Progenitor cell of endocrine pancreas (in vitro differentiated cells): ENCODE measurements around the gene APP. TPM values are rescaled to one million over a fixed set of nuclear protein-coding genes. Genes with fewer than 3 reads are reported as not detected.

Source experiments
- DNase-seq: peaks from one replicate; pipeline ENCODE4 v3.0.0; 2021; ENCODE audit warnings: low spot score; ENCODE audit not compliant: unreplicated experiment
- H3K27ac Mint-ChIP-seq: 2 replicates; pipeline ENCODE4 v1.8.0; 2021; ENCODE audit warnings: mild to moderate bottlenecking, moderate library complexity, mixed read lengths
- H3K27me3 Mint-ChIP-seq: 2 replicates; pipeline ENCODE4 v1.8.0; 2021; ENCODE audit warnings: mixed read lengths
- H3K36me3 Mint-ChIP-seq: 2 replicates; pipeline ENCODE4 v1.8.0; 2022; ENCODE audit warnings: mixed read lengths; ENCODE audit not compliant: insufficient read depth
- H3K4me1 Mint-ChIP-seq: 2 replicates; pipeline ENCODE4 v1.8.0; 2021; ENCODE audit warnings: low read depth, mixed read lengths
- H3K4me3 Mint-ChIP-seq: 2 replicates; pipeline ENCODE4 v1.8.0; 2021; ENCODE audit warnings: low read depth, mild to moderate bottlenecking, moderate library complexity, mixed read lengths
- H3K9me3 Mint-ChIP-seq: 2 replicates; pipeline ENCODE4 v1.8.0; 2021; ENCODE audit warnings: low read depth, mixed read lengths
- CTCF ChIP-seq: fragments of 200-600 bp; sonication (generic); IDR thresholded peaks from one replicate; pipeline ENCODE4 v1.5.0; 2021; ENCODE audit warnings: antibody characterized with exemption, mild to moderate bottlenecking; ENCODE audit not compliant: unreplicated experiment
- total RNA-seq: library from RNA; stranded (reverse); gene quantifications from 2 replicates; pipeline ENCODE4 v1.2.1, GENCODE V29; 2021

APP gene
- total RNA-seq, 1 donor from 2014 or later = 631 TPM

- H3K27me3 Mint-ChIP-seq = no peaks in the 10 kb centered on the region
- DNase-seq = no peak
- H3K27ac Mint-ChIP-seq = peak overlapping the region; percentile 69
- no peaks in the 10 kb centered on the region for H3K9me3 Mint-ChIP-seq
- H3K4me3 Mint-ChIP-seq = no peak overlapping the region
- no peak for TF ChIP-seq CTCF
- peaks cover 62% of the 10 kb centered on the region for H3K36me3 Mint-ChIP-seq
- peaks cover 1% of the 10 kb centered on the region for H3K4me1 Mint-ChIP-seq
These were observed 200.2 kb downstream of the APP start for GRCh38 chr21:25970254-25970930.

- no peak for TF ChIP-seq CTCF
- Mint-ChIP-seq H3K27me3 (no peaks in the 10 kb centered on the region), H3K36me3 (peaks cover 58% of the 10 kb centered on the region), H3K4me1 (peaks cover 1% of the 10 kb centered on the region), H3K9me3 (no peaks in the 10 kb centered on the region), H3K27ac (peak overlapping the region; percentile 31), H3K4me3 (no peak overlapping the region)
- DNase-seq = no peak
These were observed 202.6 kb downstream of the APP start for GRCh38 chr21:25967901-25968438.

GRCh38 chr21:25967181-25967900, 203.2 kb downstream of the APP start:
- H3K27ac Mint-ChIP-seq = peak overlapping the region; percentile 31
- no peaks in the 10 kb centered on the region for H3K9me3 Mint-ChIP-seq
- no peak for DNase-seq
- H3K27me3 Mint-ChIP-seq = no peaks in the 10 kb centered on the region
- peaks cover 54% of the 10 kb centered on the region for H3K36me3 Mint-ChIP-seq
- H3K4me3 Mint-ChIP-seq = no peak overlapping the region
- H3K4me1 Mint-ChIP-seq = peaks cover 1% of the 10 kb centered on the region
- no peak for TF ChIP-seq CTCF

- Mint-ChIP-seq H3K4me3 (no peak overlapping the region), H3K36me3 (peaks cover 43% of the 10 kb centered on the region), H3K9me3 (no peaks in the 10 kb centered on the region), H3K27me3 (no peaks in the 10 kb centered on the region), H3K27ac (no peak overlapping the region), H3K4me1 (peaks cover 6% of the 10 kb centered on the region)
- no peak for DNase-seq
- TF ChIP-seq CTCF = no peak
These were observed 204.4 kb downstream of the APP start for GRCh38 chr21:25965951-25966707.

- Mint-ChIP-seq H3K4me1 (peaks cover 18% of the 10 kb centered on the region), H3K36me3 (peaks cover 35% of the 10 kb centered on the region), H3K9me3 (no peaks in the 10 kb centered on the region), H3K27ac (peak overlapping the region; percentile 56), H3K27me3 (no peaks in the 10 kb centered on the region), H3K4me3 (no peak overlapping the region)
- TF ChIP-seq CTCF = no peak
- DNase-seq = no peak
These were observed 205.6 kb downstream of the APP start for GRCh38 chr21:25964926-25965325.
